Stimulated activated CD8-positive, alpha-beta memory T cell treated with anti-CD3 and anti-CD28 coated beads, Interleukin-2, amount 100 ng/mL, for 48 hours (primary cell): ENCODE results near the gene CASZ1.

Experiments used
- DNase-seq, 2 donors: peaks; one replicate each; pipeline ENCODE4 v3.0.0-alpha.2; 2020; ENCODE audit warnings: low read depth in 2 of 2

The CASZ1 gene

GRCh38 chr1:10704368-10704882 is 92.0 kb downstream of the CASZ1 start:
- DNase-seq, result no peak

- no peak for DNase-seq
These were observed 92.7 kb downstream of the CASZ1 start for GRCh38 chr1:10703702-10704101.

- DNase-seq, result no peak
These were observed 95.3 kb downstream of the CASZ1 start for GRCh38 chr1:10701145-10701544.

GRCh38 chr1:10699470-10699835 is 97.0 kb downstream of the CASZ1 start:
- no peak for DNase-seq

GRCh38 chr1:10698726-10699469 is 97.5 kb downstream of the CASZ1 start:
- no peak for DNase-seq

- no peak for DNase-seq
These were observed 98.8 kb downstream of the CASZ1 start for GRCh38 chr1:10697621-10698160.

GRCh38 chr1:10696977-10697376 is 99.5 kb downstream of the CASZ1 start:
- DNase-seq, result peak; percentile 19 to 37

- peak; percentile 55 to 61 for DNase-seq
These were observed 101.5 kb downstream of the CASZ1 start for GRCh38 chr1:10694633-10695627.

- peak; percentile 40 to 43 for DNase-seq
These were observed 102.2 kb downstream of the CASZ1 start for GRCh38 chr1:10694274-10694632.

- peak in 1 of 2 donors; percentile 20 for DNase-seq
These were observed 102.8 kb downstream of the CASZ1 start for GRCh38 chr1:10693497-10694273.

GRCh38 chr1:10693152-10693496 is 103.3 kb downstream of the CASZ1 start:
- no peak for DNase-seq

- DNase-seq, result peak; percentile 59 to 69
These were observed 103.9 kb downstream of the CASZ1 start for GRCh38 chr1:10692401-10693021.

- peak in 1 of 2 donors; percentile 32 for DNase-seq
These were observed 104.7 kb downstream of the CASZ1 start for GRCh38 chr1:10691740-10692125.

- DNase-seq, result no peak
These were observed 105.2 kb downstream of the CASZ1 start for GRCh38 chr1:10691075-10691739.

GRCh38 chr1:10690484-10690883 is 106.0 kb downstream of the CASZ1 start:
- DNase-seq, result no peak

GRCh38 chr1:10688409-10688786 is 108.0 kb downstream of the CASZ1 start:
- DNase-seq, result no peak

- DNase-seq, result no peak
These were observed 108.6 kb downstream of the CASZ1 start for GRCh38 chr1:10687782-10688408.

- no peak for DNase-seq
These were observed 109.2 kb downstream of the CASZ1 start for GRCh38 chr1:10687251-10687651.

GRCh38 chr1:10686404-10687040 is 109.9 kb downstream of the CASZ1 start:
- DNase-seq, result no peak
